Measurements from ENCODE around the gene EDN2. TPM values are rescaled to one million over a fixed set of nuclear protein-coding genes. Genes with fewer than 3 reads are reported as not detected.

Gene EDN2
- total RNA-seq, 2 experiments from 2014 or later = not detected

DNA sequence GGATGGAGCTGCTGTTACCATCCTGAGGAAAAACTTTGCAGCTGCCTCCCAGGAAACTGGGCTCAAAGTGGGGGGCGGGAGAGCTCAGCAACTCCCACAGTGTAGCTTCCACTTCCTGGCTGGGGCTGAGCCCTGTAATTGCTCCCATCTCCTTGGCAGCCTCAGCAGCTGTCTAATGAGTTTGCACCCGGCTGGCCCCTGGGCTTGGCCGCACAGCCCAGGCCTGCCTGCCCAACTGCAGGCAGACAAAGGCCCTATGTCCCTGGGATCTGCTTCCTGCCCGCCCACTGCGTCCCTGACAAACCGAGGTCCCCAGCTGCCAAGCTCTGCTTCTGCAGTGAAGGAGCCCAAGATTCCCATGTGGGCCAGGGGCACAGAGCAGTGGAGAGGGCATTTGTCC lies 30.1 kb downstream of the EDN2 start:
- no peaks in the 10 kb centered on the region for H3K4me1 Mint-ChIP-seq
- no peak overlapping the region for H3K27ac Mint-ChIP-seq
- no peaks in the 10 kb centered on the region for H3K36me3 Mint-ChIP-seq
- H3K4me3 Mint-ChIP-seq = no peak overlapping the region
- DNase-seq = no peak
- H3K27me3 Mint-ChIP-seq = no peaks in the 10 kb centered on the region
- no peaks in the 10 kb centered on the region for H3K9me3 Mint-ChIP-seq

- DNase-seq = no peak
- H3K9me3 Mint-ChIP-seq = no peaks in the 10 kb centered on the region
- no peak overlapping the region for H3K27ac Mint-ChIP-seq
- H3K4me1 Mint-ChIP-seq = no peaks in the 10 kb centered on the region
- H3K36me3 Mint-ChIP-seq = no peaks in the 10 kb centered on the region
- H3K27me3 Mint-ChIP-seq = no peaks in the 10 kb centered on the region
- no peak overlapping the region for H3K4me3 Mint-ChIP-seq
These were observed 31.7 kb downstream of the EDN2 start for GRCh38 chr1:41452704-41453290.

DNA sequence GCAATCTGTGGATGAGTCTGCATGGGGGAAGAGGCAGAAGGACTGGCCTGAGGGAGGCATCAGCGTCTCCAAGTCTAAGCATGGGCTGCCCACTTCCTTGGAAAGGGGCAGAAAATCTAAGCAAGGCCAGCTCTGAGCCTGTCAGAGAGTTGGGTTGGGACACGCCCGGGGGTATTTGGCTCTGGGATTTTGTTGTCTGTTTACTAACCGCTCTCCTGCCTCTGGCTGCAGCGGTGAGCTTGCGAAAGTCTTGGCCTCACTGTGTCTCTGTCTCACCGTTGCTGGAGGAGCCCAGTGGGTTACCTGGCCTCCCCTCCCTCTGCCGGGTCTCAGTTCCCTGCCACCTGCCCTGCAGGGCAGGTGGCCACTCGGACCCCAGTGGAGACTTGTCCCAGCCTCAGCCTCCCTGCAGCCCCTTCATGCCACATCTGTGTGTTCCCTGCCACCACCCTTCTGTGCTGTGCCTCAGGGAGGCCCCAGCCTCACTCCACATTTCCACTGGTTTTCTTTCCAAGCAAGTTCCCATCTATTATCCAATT lies 33.7 kb downstream of the EDN2 start:
- Mint-ChIP-seq H3K36me3 (no peaks in the 10 kb centered on the region), H3K27ac (no peak overlapping the region), H3K9me3 (no peaks in the 10 kb centered on the region), H3K4me1 (no peaks in the 10 kb centered on the region), H3K4me3 (no peak overlapping the region), H3K27me3 (no peaks in the 10 kb centered on the region)
- DNase-seq = no peak

DNA sequence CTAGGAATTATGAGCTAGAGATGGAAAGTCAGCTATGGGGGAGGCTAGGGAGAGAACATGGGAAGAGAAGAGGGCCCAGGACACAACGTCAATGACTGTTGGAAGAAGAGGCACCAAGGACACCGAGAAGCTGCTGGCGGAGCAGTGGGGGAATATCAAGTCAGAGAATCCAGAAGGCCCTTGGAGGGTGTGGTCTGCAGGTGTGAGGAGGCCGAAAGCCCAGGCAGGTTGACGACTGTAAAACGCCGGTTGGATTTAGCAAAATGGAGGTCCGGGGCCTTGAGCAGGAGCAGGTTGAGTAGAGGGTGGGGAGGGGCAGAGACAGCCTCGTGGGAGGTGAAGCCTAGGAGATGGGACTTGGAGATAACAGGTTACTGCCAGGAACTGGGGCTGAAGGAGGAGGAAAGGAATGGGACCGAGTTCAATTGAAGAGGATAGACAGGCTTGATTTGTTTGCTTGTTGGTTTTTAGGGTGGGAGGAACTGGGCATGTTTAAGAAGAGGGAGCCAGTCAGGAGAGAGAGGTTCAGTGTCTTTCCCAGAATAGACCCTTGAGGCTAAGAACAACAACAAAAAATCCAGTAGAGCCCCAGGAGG lies 35.1 kb downstream of the EDN2 start:
- Mint-ChIP-seq H3K4me3 (no peak overlapping the region), H3K36me3 (no peaks in the 10 kb centered on the region), H3K9me3 (no peaks in the 10 kb centered on the region), H3K4me1 (no peaks in the 10 kb centered on the region), H3K27ac (no peak overlapping the region), H3K27me3 (no peaks in the 10 kb centered on the region)
- no peak for DNase-seq

DNA sequence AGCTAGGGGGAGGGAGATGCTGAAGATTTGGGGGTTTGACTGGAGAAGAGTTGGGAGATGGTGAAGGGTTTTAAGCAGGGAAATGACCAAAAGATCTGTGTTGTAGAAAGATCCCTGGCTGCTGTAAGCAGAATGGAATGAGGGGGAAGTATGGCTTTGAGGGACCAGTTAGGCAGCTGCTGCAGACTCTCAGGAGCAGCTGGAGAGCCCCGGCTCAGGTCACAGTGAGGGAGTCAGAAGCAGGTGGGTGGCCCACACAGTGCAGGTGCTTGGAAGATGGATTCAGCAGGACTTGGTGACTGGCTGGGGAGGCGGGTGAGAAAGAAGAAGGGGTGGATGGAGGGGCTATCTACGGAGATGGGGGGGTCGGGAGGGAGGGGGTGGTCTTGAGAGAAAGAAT lies 35.7 kb downstream of the EDN2 start:
- no peaks in the 10 kb centered on the region for H3K4me1 Mint-ChIP-seq
- H3K27ac Mint-ChIP-seq = no peak overlapping the region
- H3K27me3 Mint-ChIP-seq = no peaks in the 10 kb centered on the region
- no peak overlapping the region for H3K4me3 Mint-ChIP-seq
- no peak for DNase-seq
- no peaks in the 10 kb centered on the region for H3K9me3 Mint-ChIP-seq
- H3K36me3 Mint-ChIP-seq = no peaks in the 10 kb centered on the region

DNA sequence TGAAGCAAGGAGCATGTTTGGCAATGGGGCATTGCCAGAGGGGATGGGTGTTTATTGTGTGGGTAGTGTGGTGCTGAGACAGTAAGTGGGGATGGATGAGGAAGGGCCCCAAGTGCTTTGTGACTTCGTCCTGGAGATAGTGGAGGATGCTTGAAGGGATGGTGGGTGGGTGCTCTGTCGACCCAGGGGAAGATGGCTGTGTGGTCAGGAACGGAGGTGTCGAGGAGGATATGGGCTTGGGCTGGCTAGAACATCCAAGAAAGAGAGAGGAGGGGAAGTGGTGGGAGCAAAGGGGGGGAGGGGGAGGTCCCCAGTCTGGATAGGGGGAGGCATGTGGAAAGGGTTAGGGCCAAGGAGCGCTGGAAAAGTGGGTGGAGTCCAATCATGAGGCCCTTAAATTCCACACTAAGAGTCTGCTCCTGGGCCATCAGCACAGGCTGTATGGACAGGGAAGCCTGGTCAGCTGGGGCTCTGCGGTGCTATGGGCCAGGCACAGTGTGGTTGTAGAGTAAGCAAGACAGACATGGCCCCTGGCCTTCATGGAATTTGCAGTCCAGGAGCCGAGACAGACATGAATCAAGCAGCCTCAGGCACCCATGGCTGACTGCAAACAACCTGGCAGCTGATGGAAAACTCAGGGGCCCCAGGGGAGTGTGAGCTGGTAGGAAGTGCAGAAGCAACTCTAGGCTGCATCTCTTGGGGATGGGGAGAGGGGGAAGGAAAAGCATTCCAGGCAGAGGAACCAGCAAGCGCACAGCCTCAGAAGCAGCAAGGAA lies 36.3 kb downstream of the EDN2 start:
- Mint-ChIP-seq H3K9me3 (no peaks in the 10 kb centered on the region), H3K4me3 (no peak overlapping the region), H3K27me3 (no peaks in the 10 kb centered on the region), H3K4me1 (no peaks in the 10 kb centered on the region), H3K36me3 (no peaks in the 10 kb centered on the region), H3K27ac (no peak overlapping the region)
- DNase-seq = no peak

- Mint-ChIP-seq H3K36me3 (no peaks in the 10 kb centered on the region), H3K27me3 (no peaks in the 10 kb centered on the region), H3K4me3 (no peak overlapping the region), H3K9me3 (no peaks in the 10 kb centered on the region), H3K27ac (no peak overlapping the region), H3K4me1 (no peaks in the 10 kb centered on the region)
- no peak for DNase-seq
These were observed 37.5 kb downstream of the EDN2 start for GRCh38 chr1:41446851-41447610.

- Mint-ChIP-seq H3K27me3 (no peaks in the 10 kb centered on the region), H3K4me1 (no peaks in the 10 kb centered on the region), H3K36me3 (no peaks in the 10 kb centered on the region), H3K9me3 (no peaks in the 10 kb centered on the region), H3K4me3 (no peak overlapping the region), H3K27ac (no peak overlapping the region)
- DNase-seq = no peak
These were observed 39.7 kb downstream of the EDN2 start for GRCh38 chr1:41444785-41445184.

DNA sequence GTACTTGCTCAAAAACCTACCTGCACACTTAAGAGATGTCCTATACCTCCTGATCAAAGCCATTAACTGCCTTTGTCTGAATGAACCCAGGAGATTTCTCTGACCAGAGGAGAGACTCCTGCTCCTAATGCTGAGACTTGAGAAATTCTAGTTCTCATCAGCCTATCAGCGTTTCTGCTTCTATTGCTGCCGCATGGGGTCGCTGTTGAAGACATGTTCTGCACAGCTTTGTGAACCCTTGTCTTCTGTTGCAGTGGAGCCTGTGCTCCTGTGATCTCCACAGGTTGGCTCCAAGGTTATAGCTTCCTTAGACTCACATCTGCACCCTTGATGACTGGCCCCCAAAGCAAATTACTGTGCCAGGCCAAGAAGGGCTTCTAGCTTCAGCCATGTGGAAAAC lies 40.2 kb downstream of the EDN2 start:
- H3K27me3 Mint-ChIP-seq = no peaks in the 10 kb centered on the region
- no peaks in the 10 kb centered on the region for H3K9me3 Mint-ChIP-seq
- DNase-seq = no peak
- H3K4me3 Mint-ChIP-seq = no peak overlapping the region
- no peak overlapping the region for H3K27ac Mint-ChIP-seq
- H3K4me1 Mint-ChIP-seq = no peaks in the 10 kb centered on the region
- no peaks in the 10 kb centered on the region for H3K36me3 Mint-ChIP-seq

DNA sequence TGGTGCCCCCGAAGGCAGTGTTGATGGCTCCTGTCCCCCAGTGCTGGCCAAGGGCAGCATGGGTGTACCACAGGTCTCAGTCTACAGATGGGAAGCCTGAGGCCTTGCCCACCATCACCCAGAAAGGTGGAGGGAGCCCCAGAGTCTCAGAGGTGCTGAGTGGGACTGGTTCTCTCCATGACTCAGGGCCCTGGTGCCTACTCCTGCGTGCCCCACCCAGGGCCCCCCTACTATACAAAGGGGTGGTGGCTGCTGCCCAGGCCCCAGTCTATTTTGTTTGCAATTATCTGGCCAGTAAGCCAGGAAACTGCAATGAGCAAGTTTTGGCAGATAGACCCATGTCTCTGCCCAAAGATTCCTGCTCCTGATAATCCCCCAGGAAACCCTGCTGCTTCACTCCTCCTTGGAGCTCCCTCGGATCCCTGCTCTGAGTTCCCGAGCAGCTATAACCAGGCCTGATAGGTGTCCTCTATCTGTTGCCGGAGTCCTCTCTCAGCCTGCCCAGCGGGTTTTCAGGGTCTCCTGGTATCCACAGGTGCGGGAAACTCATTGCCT lies 41.7 kb downstream of the EDN2 start:
- H3K4me3 Mint-ChIP-seq = no peak overlapping the region
- H3K4me1 Mint-ChIP-seq = no peaks in the 10 kb centered on the region
- H3K27ac Mint-ChIP-seq = no peak overlapping the region
- no peaks in the 10 kb centered on the region for H3K27me3 Mint-ChIP-seq
- no peaks in the 10 kb centered on the region for H3K36me3 Mint-ChIP-seq
- no peaks in the 10 kb centered on the region for H3K9me3 Mint-ChIP-seq
- DNase-seq = no peak

GRCh38 chr1:41440321-41441085 lies 44.0 kb downstream of the EDN2 start:
- no peaks in the 10 kb centered on the region for H3K36me3 Mint-ChIP-seq

GRCh38 chr1:41439234-41439633 lies 45.2 kb downstream of the EDN2 start:
- no peaks in the 10 kb centered on the region for H3K9me3 Mint-ChIP-seq
- H3K4me3 Mint-ChIP-seq = no peak overlapping the region
- H3K27ac Mint-ChIP-seq = no peak overlapping the region
- DNase-seq = no peak
- H3K36me3 Mint-ChIP-seq = no peaks in the 10 kb centered on the region
- peaks cover 19% of the 10 kb centered on the region for H3K27me3 Mint-ChIP-seq
- no peaks in the 10 kb centered on the region for H3K4me1 Mint-ChIP-seq

More at GRCh38 chr1:41440321-41441085, 44.0 kb downstream of the EDN2 start:
- Mint-ChIP-seq H3K4me3 (no peak overlapping the region), H3K27ac (no peak overlapping the region), H3K27me3 (peaks cover 6% of the 10 kb centered on the region), H3K9me3 (no peaks in the 10 kb centered on the region), H3K4me1 (no peaks in the 10 kb centered on the region)
- DNase-seq = no peak

- Mint-ChIP-seq H3K4me1 (no peaks in the 10 kb centered on the region), H3K27me3 (peaks cover 21% of the 10 kb centered on the region), H3K9me3 (no peaks in the 10 kb centered on the region), H3K27ac (no peak overlapping the region), H3K4me3 (no peak overlapping the region), H3K36me3 (no peaks in the 10 kb centered on the region)
- no peak for DNase-seq
These were observed 45.8 kb downstream of the EDN2 start for GRCh38 chr1:41438711-41439110.

GRCh38 chr1:41437011-41437355 lies 47.5 kb downstream of the EDN2 start:
- H3K27ac Mint-ChIP-seq = no peak overlapping the region
- H3K4me1 Mint-ChIP-seq = no peaks in the 10 kb centered on the region
- H3K36me3 Mint-ChIP-seq = no peaks in the 10 kb centered on the region
- no peak for DNase-seq
- no peaks in the 10 kb centered on the region for H3K9me3 Mint-ChIP-seq
- no peak overlapping the region for H3K4me3 Mint-ChIP-seq
- peaks cover 25% of the 10 kb centered on the region for H3K27me3 Mint-ChIP-seq

Data from activated naive CD8-positive, alpha-beta T cell treated with anti-CD3 and anti-CD28 coated beads for 36 hours (primary cell).